IMR-90 (cell line): ENCODE measurements around the gene HACD2.
A peak's percentile ranks its signal among the peaks of the same experiment; 100 is the strongest.

Experiments
- BHLHE40 ChIP-seq: fragments of 150-350 bp; IDR thresholded peaks from 2 replicates; pipeline ENCODE4 v1.6.1; 2016; ENCODE audit warnings: mild to moderate bottlenecking, low read depth, low read length
- CEBPB ChIP-seq: IDR thresholded peaks from 2 replicates; pipeline ENCODE4 v1.6.1; 2012; ENCODE audit warnings: low read depth, low read length, improper control_type of control experiment
- CTCF ChIP-seq: conservative IDR thresholded peaks from 2 replicates; pipeline ENCODE4 v1.5.1; 2012; ENCODE audit warnings: mild to moderate bottlenecking, low read depth, low read length, improper control_type of control experiment
- FOS ChIP-seq: fragments of 150-350 bp; IDR thresholded peaks from 2 replicates; pipeline ENCODE4 v1.6.1; 2016; ENCODE audit warnings: low read depth, low read length
- MAFK ChIP-seq: IDR thresholded peaks from 2 replicates; pipeline ENCODE4 v1.6.1; 2012; ENCODE audit warnings: low read depth, low read length, improper control_type of control experiment
- MAZ ChIP-seq: IDR thresholded peaks from 2 replicates; pipeline ENCODE4 v1.6.1; 2012; ENCODE audit warnings: low read depth, mild to moderate bottlenecking, low read length, improper control_type of control experiment, moderate library complexity, borderline replicate concordance
- NFE2L2 ChIP-seq: fragments of 150-350 bp; IDR thresholded peaks from 2 replicates; pipeline ENCODE4 v1.6.1; 2016; ENCODE audit warnings: low read depth, mild to moderate bottlenecking, low read length
- POLR2A ChIP-seq: IDR thresholded peaks from 2 replicates; pipeline ENCODE4 v1.6.1; 2012; ENCODE audit warnings: mild to moderate bottlenecking, low read depth, low read length
- RAD21 ChIP-seq: IDR thresholded peaks from 2 replicates; pipeline ENCODE4 v1.6.1; 2012; ENCODE audit warnings: low read length, improper control_type of control experiment
- RCOR1 ChIP-seq: IDR thresholded peaks from 2 replicates; pipeline ENCODE4 v1.6.1; 2012; ENCODE audit warnings: mild to moderate bottlenecking, low read length, improper control_type of control experiment; ENCODE audit not compliant: insufficient replicate concordance
- RFX5 ChIP-seq: IDR thresholded peaks from 2 replicates; pipeline ENCODE4 v1.8.0; 2012; ENCODE audit warnings: low read depth, mild to moderate bottlenecking, low read length, moderate library complexity
- SMC3 ChIP-seq: fragments of 150-350 bp; IDR thresholded peaks from 2 replicates; pipeline ENCODE4 v1.6.1; 2016; ENCODE audit warnings: low read depth, mild to moderate bottlenecking, antibody characterized with exemption, low read length, moderate library complexity
- TF ChIP-seq, protein P1 (sequence below): fragments of 150-350 bp; IDR thresholded peaks from 2 replicates; pipeline ENCODE4 v1.6.1; 2017; ENCODE audit warnings: mild to moderate bottlenecking, antibody characterized with exemption, low read length, low read depth

DNA sequence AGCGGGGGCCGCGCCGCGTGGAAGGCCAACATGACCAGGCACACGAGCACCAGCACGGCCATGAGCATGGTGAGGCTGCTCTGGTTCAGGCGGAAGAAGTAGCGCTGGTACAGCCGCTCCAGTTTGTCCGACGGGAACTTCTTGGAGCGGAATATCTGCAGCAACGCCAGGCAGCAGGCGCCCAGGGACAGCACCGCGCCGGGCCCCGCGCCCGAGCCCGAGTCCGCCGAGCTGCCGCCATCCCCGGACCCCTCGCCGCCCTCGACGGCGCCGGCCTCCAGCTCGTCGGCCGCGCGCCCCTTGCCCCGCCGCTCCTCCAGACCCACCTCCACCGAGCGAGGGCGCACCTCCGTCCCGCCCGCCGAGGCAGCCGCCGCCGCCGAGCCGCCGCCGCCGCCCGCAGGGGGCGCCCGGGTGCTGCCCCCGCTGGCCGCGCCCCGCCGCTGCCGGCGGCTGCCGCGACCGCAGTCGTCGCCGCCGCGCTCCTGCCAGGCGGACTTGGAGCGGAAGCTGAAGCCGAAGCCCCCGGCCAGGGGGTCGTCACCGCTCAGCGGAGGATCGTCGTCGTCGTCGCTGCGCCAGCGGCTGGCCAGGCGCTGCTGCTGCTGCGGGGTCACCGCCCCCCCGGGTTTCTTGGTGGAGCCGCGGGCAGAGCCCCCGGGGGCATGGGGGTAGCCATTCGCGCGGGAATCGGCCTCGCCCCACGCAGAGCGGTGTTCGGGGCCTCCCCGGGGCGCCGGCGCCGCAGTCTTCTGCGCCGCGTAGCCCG, 136.9 kb downstream of the HACD2 start:
- TF ChIP-seq RCOR1 (no peak), CTCF (peak; percentile 35), RFX5 (no peak), RAD21 (no peak), POLR2A (no peak), FOS (no peak), SMC3 (no peak), MAZ (no peak), NFE2L2 (no peak), CEBPB (no peak), BHLHE40 (no peak), MAFK (no peak)
- TF ChIP-seq, protein P1, sequence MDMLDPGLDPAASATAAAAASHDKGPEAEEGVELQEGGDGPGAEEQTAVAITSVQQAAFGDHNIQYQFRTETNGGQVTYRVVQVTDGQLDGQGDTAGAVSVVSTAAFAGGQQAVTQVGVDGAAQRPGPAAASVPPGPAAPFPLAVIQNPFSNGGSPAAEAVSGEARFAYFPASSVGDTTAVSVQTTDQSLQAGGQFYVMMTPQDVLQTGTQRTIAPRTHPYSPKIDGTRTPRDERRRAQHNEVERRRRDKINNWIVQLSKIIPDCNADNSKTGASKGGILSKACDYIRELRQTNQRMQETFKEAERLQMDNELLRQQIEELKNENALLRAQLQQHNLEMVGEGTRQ = no peak
